H1 (cell line): ENCODE results near the gene GMEB2. TPM values are rescaled to one million over a fixed set of nuclear protein-coding genes. Genes with fewer than 3 reads are reported as not detected.

ENCODE experiments used
- CTCF ChIA-PET: fragments of 300-600 bp; sonication (Branson Sonifier 250); formaldehyde crosslinking; loops from one replicate; lab custom pipeline; 2021; ENCODE audit not compliant: partially characterized antibody; lab: Charles Lee
- POLR2A ChIA-PET: fragments of 300-600 bp; sonication (Branson Sonifier 250); formaldehyde crosslinking; loops from one replicate; lab custom pipeline; 2021; ENCODE audit warnings: inconsistent platforms; ENCODE audit not compliant: partially characterized antibody; lab: Charles Lee
- DNase-seq, 2 experiments: peaks; one replicate each; pipeline versions ENCODE4 v3.0.0 to v3.0.0-alpha.2; 2010 to 2022; ENCODE audit warnings: low spot score in 2 of 2, low read depth in 1 of 2, mixed read lengths in 1 of 2
- FAIRE-seq: peaks from 2 replicates; lab custom pipeline; 2011; peaks lifted over from hg19 to GRCh38; lab: Jason Lieb, UNC
- H2AFZ ChIP-seq: 2 replicates; pipeline ENCODE4 v1.8.1; 2012; ENCODE audit warnings: low read length, inconsistent platforms
- H2AK5ac ChIP-seq: 2 replicates; pipeline ENCODE4 v1.6.1; 2013; ENCODE audit warnings: low read depth, low read length
- H2BK120ac ChIP-seq: replicated peaks from 2 replicates; pipeline ENCODE3; 2013; ENCODE audit warnings: low read depth, low read length, inconsistent platforms
- H2BK12ac ChIP-seq: 2 replicates; pipeline ENCODE4 v1.6.1; 2013; ENCODE audit warnings: low read depth, low read length
- H2BK15ac ChIP-seq: 2 replicates; pipeline ENCODE4 v1.6.1; 2013; ENCODE audit warnings: low read length
- H2BK20ac ChIP-seq: 2 replicates; pipeline ENCODE4 v1.6.1; 2013; ENCODE audit warnings: low read length
- H2BK5ac ChIP-seq: 2 replicates; pipeline ENCODE4 v1.6.1; 2013; ENCODE audit warnings: low read depth, low read length
- H3K14ac ChIP-seq: 2 replicates; pipeline ENCODE4 v1.6.1; 2013; ENCODE audit warnings: inconsistent platforms; ENCODE audit not compliant: insufficient read length
- H3K18ac ChIP-seq: 2 replicates; pipeline ENCODE4 v1.6.1; 2013; ENCODE audit warnings: low read length; ENCODE audit errors: extremely low read depth
- H3K23ac ChIP-seq: 2 replicates; pipeline ENCODE4 v1.6.1; 2013; ENCODE audit warnings: inconsistent platforms; ENCODE audit not compliant: insufficient read length
- H3K23me2 ChIP-seq: 2 replicates; pipeline ENCODE4 v1.6.1; 2013; ENCODE audit warnings: low read depth, low read length
- H3K27ac ChIP-seq: 2 replicates; pipeline ENCODE4 v1.6.1; 2011; ENCODE audit warnings: low read depth, low read length, inconsistent platforms
- H3K27me3 ChIP-seq, 4 experiments: replicated peaks in 1 of 4; 1 replicate in 1 of 4; 2 replicates in 3 of 4; pipeline versions ENCODE4 v1.6.1 to v1.8.1; 2011 to 2013; ENCODE audit warnings: low read length in 3 of 4, mild to moderate bottlenecking in 3 of 4, inconsistent platforms in 2 of 4, mixed read lengths in 2 of 4, moderate library complexity in 1 of 4; ENCODE audit not compliant: control insufficient read depth in 3 of 4, insufficient read depth in 3 of 4; ENCODE audit errors: extremely low read depth in 1 of 4
- H3K36me3 ChIP-seq, 4 experiments: 2 replicates each; pipeline versions ENCODE4 v1.6.1 to v1.8.1; 2011 to 2013; ENCODE audit warnings: mild to moderate bottlenecking in 4 of 4, low read length in 3 of 4, moderate library complexity in 2 of 4, control low read depth in 1 of 4, inconsistent platforms in 1 of 4; ENCODE audit not compliant: insufficient read depth in 4 of 4, control insufficient read depth in 2 of 4
- H3K4ac ChIP-seq: replicated peaks from 2 replicates; pipeline ENCODE3; 2013; ENCODE audit warnings: low read length, low read depth, mixed read lengths, inconsistent platforms; ENCODE audit not compliant: insufficient read length
- H3K4me1 ChIP-seq, 4 experiments: replicated peaks in 1 of 4; 1 replicate in 1 of 4; 2 replicates in 3 of 4; pipeline versions ENCODE4 v1.6.1 to v1.8.1; 2011 to 2013; ENCODE audit warnings: low read length in 3 of 4, inconsistent platforms in 2 of 4, mixed read lengths in 1 of 4; ENCODE audit not compliant: insufficient read depth in 4 of 4, control insufficient read depth in 3 of 4
- H3K4me2 ChIP-seq, 2 experiments: 2 replicates each; pipeline versions ENCODE4 v1.6.1 to v1.8.1; 2011 to 2013; ENCODE audit warnings: low read depth in 2 of 2, low read length in 2 of 2, control low read depth in 1 of 2, inconsistent platforms in 1 of 2, mild to moderate bottlenecking in 1 of 2; ENCODE audit not compliant: insufficient read depth in 1 of 2
- H3K4me3 ChIP-seq, 4 experiments: fragments of 200-600, 300-600 bp in 1 of 4; sonication (generic), shearing (Covaris generic), sonication (Bioruptor Twin) in 1 of 4; 2 replicates each; pipeline versions ENCODE4 v1.5.1 to v1.8.1; 2011 to 2016; ENCODE audit warnings: low read length in 4 of 4, low read depth in 3 of 4, control low read depth in 2 of 4, inconsistent platforms in 2 of 4, mild to moderate bottlenecking in 2 of 4, mixed read lengths in 1 of 4, moderate library complexity in 1 of 4; ENCODE audit not compliant: insufficient read depth in 2 of 4; ENCODE audit errors: extremely low read depth in 1 of 4
- H3K56ac ChIP-seq: replicated peaks from 2 replicates; pipeline ENCODE3; 2013; ENCODE audit warnings: low read depth, mild to moderate bottlenecking, mixed read lengths, low read length, inconsistent platforms; ENCODE audit not compliant: insufficient read length
- H3K79me1 ChIP-seq: 2 replicates; pipeline ENCODE4 v1.6.1; 2013; ENCODE audit warnings: low read depth, low read length, control low read depth
- H3K79me2 ChIP-seq, 2 experiments: 2 replicates each; pipeline versions ENCODE4 v1.6.1 to v1.8.1; 2012 to 2013; ENCODE audit warnings: low read length in 2 of 2, mild to moderate bottlenecking in 2 of 2, inconsistent platforms in 1 of 2; ENCODE audit not compliant: insufficient read depth in 2 of 2, control insufficient read depth in 1 of 2
- H3K9ac ChIP-seq, 4 experiments: replicated peaks in 1 of 4; 1 replicate in 1 of 4; 2 replicates in 3 of 4; pipeline versions ENCODE4 v1.6.1 to v1.8.1; 2011 to 2013; ENCODE audit warnings: low read depth in 3 of 4, low read length in 3 of 4, control low read depth in 2 of 4, mild to moderate bottlenecking in 2 of 4, moderate library complexity in 2 of 4, inconsistent platforms in 1 of 4; ENCODE audit errors: extremely low read depth in 1 of 4
- H3K9me3 ChIP-seq, 2 experiments: 2 replicates each; pipeline versions ENCODE4 v1.6.1 to v1.8.1; 2012 to 2013; ENCODE audit warnings: mild to moderate bottlenecking in 2 of 2, moderate library complexity in 2 of 2, control low read depth in 1 of 2, inconsistent platforms in 1 of 2, low read depth in 1 of 2, low read length in 1 of 2, mixed read lengths in 1 of 2; ENCODE audit not compliant: insufficient read depth in 2 of 2
- H4K20me1 ChIP-seq, 2 experiments: replicated peaks in 1 of 2; 2 replicates each; pipeline versions ENCODE3 to v1.8.1; 2011 to 2013; ENCODE audit warnings: inconsistent platforms in 2 of 2, low read length in 2 of 2, mild to moderate bottlenecking in 1 of 2; ENCODE audit not compliant: insufficient read depth in 2 of 2, control insufficient read depth in 1 of 2
- H4K5ac ChIP-seq: 2 replicates; pipeline ENCODE4 v1.6.1; 2013; ENCODE audit warnings: low read length, low read depth, mixed read lengths, inconsistent platforms; ENCODE audit not compliant: insufficient read length
- H4K8ac ChIP-seq: 2 replicates; pipeline ENCODE4 v1.8.0; 2013; ENCODE audit warnings: mild to moderate bottlenecking, moderate library complexity, low read length, inconsistent platforms; ENCODE audit not compliant: insufficient read depth; ENCODE audit errors: extremely low read depth
- H4K91ac ChIP-seq: replicated peaks from 2 replicates; pipeline ENCODE3; 2013; ENCODE audit warnings: low read length, mixed read lengths, inconsistent platforms; ENCODE audit not compliant: insufficient read length
- ATF3 ChIP-seq: IDR thresholded peaks from 2 replicates; pipeline ENCODE4 v1.6.1; 2011; ENCODE audit warnings: low read depth, mild to moderate bottlenecking, low read length; ENCODE audit not compliant: insufficient read depth
- CBX8 ChIP-seq: fragments of 300-800, 300-1000 bp; sonication (generic); IDR thresholded peaks from 2 replicates; pipeline ENCODE4 v1.7.1; 2016; ENCODE audit warnings: low read depth, low read length, borderline replicate concordance
- CTBP2 ChIP-seq: IDR thresholded peaks from 2 replicates; pipeline ENCODE4 v1.7.0; 2011; ENCODE audit warnings: borderline replicate concordance, mild to moderate bottlenecking, moderate library complexity, mixed read lengths, low read length; ENCODE audit not compliant: insufficient read depth, insufficient read length
- EZH2 ChIP-seq: fragments of 200-600 bp; sonication (generic); IDR thresholded peaks from 2 replicates; pipeline ENCODE4 v1.7.1; 2012; ENCODE audit warnings: low read depth, mild to moderate bottlenecking, moderate library complexity, low read length, inconsistent platforms; ENCODE audit not compliant: severe bottlenecking
- HDAC2 ChIP-seq, 2 experiments: fragments of 300-600 bp in 1 of 2; sonication (generic) in 1 of 2; IDR thresholded peaks; 2 replicates each; pipeline ENCODE4 v1.6.1; 2011 to 2012; ENCODE audit warnings: low read depth in 2 of 2, low read length in 2 of 2, mild to moderate bottlenecking in 2 of 2, moderate library complexity in 2 of 2, borderline replicate concordance in 1 of 2, inconsistent platforms in 1 of 2
- HDAC6 ChIP-seq: IDR thresholded peaks from one replicate; pipeline ENCODE4 v1.7.1; 2012; ENCODE audit warnings: low read depth, mild to moderate bottlenecking, inconsistent platforms, low read length, moderate library complexity
- PHF8 ChIP-seq: fragments of 200-600 bp; sonication (generic); conservative IDR thresholded peaks from 2 replicates; pipeline ENCODE4 v1.7.1; 2012; ENCODE audit warnings: low read depth, mild to moderate bottlenecking, inconsistent platforms, low read length, moderate library complexity
- POLR2A ChIP-seq, 2 experiments: IDR thresholded peaks; 1 replicate in 1 of 2; 2 replicates in 1 of 2; pipeline ENCODE4 v1.6.1; 2011; ENCODE audit warnings: low read depth in 2 of 2, low read length in 2 of 2, mild to moderate bottlenecking in 2 of 2; ENCODE audit errors: control extremely low read depth in 1 of 2
- POU5F1 ChIP-seq: IDR thresholded peaks from 2 replicates; pipeline ENCODE4 v1.6.1; 2011; ENCODE audit warnings: low read depth, mild to moderate bottlenecking, low read length, moderate library complexity
- ZNF274 ChIP-seq: IDR thresholded peaks from 2 replicates; pipeline ENCODE4 v1.7.0; 2012; ENCODE audit warnings: low read length, borderline replicate concordance; ENCODE audit errors: extremely low read depth
- WGBS, 2 experiments: shearing (Covaris generic) in 1 of 2; methylation state at CpG; one replicate each; pipeline versions ENCODE4 v1.1.6 to v1.1.7; 2013 to 2015; ENCODE audit warnings: low lambda C conversion rate in 2 of 2, mixed read lengths in 2 of 2, inconsistent platforms in 1 of 2, low coverage in 1 of 2, missing lambda C conversion rate in 1 of 2; ENCODE audit not compliant: insufficient replicate concordance in 2 of 2, insufficient coverage in 1 of 2, insufficient read length in 1 of 2; ENCODE audit errors: extremely low coverage in 1 of 2, missing lambda C conversion rate in 1 of 2; 5-methylcytosine and 5-hydroxymethylcytosine counted together
- polyA plus RNA-seq, 7 experiments: library from polyadenylated mRNA; depleted of rRNA in 3 of 7; stranded (reverse) in 5 of 7; unstranded in 2 of 7; fragments of >200 nt in 5 of 7; fragments of 200-250 nt in 2 of 7; gene quantifications; 1 replicate in 5 of 7; 2 replicates in 1 of 7; 4 replicates in 1 of 7; pipeline versions ENCODE4 v1.2.1 to v1.2.3, GENCODE V29; 2011 to 2013; ENCODE audit warnings: missing spikeins in 2 of 7, mixed read lengths in 2 of 7
- total RNA-seq: library from RNA; stranded (reverse); fragmentation: NEBNext Ultra II Directional; extraction: Animal tissue kit (Norgen Biotek cat#: 25700); gene quantifications from 2 replicates; pipeline ENCODE4 v1.2.1, GENCODE V29; 2021

GMEB2 gene
- total and polyA plus RNA-seq, 2 of the 8 experiments (the other 6 are each of a cell fraction or from before 2014, with no cell fraction given): 12.9 to 14.2 TPM

- Histone ChIP-seq H3K18ac (no peak overlapping the region), H4K5ac (no peak overlapping the region), H4K8ac (0 out of 2 replicates have a peak overlapping the region, but pooled peaks have one; percentile 25), H3K23me2 (no peaks in the 10 kb centered on the region), H3K27ac (no peak overlapping the region), H3K56ac (no peak overlapping the region), H3K79me2 (no peaks in the 10 kb centered on the region), H3K79me1 (no peaks in the 10 kb centered on the region), H3K9ac (no peak overlapping the region; a peak in 1 of 7 replicates), H3K4ac (no peak overlapping the region), H3K14ac (no peak overlapping the region), H2BK15ac (no peak overlapping the region), H3K36me3 (no peaks in the 10 kb centered on the region; a peak in 4 of 8 replicates), H3K4me1 (peaks cover 0 to 6% (median 1%) of the 10 kb centered on the region in 4 experiments; a peak in 3 of 7 replicates), H2BK12ac (no peak overlapping the region), H3K9me3 (no peaks in the 10 kb centered on the region), H2BK120ac (no peak overlapping the region), H2AK5ac (no peak overlapping the region), H3K27me3 (no peaks in the 10 kb centered on the region), H2BK5ac (no peak overlapping the region), H3K4me2 (no peak overlapping the region), H2BK20ac (no peak overlapping the region), H4K91ac (no peak overlapping the region), H2AFZ (no peak overlapping the region), H3K23ac (no peak overlapping the region), H4K20me1 (peaks cover 0 to 1% of the 10 kb centered on the region in 2 experiments), H3K4me3 (no peak overlapping the region)
- DNase-seq (no peak), FAIRE-seq (no peak)
- ChIA-PET POLR2A (interaction anchor here (1.2 to 1.7 kb wide), 3 partner anchors 10 to 39 kb away, joined by 3 to 5 read pairs (median 5); partner anchors contain the start of genes HELZ2 and PPDPF), CTCF (interaction anchor here (0.6 to 1.2 kb wide), 4 partner anchors 14 to 21 kb away, joined by 3 to 4 read pairs (median 4); no protein-coding TSS in a partner anchor)
- 89% methylated on average over 16 of the region's 16 CpGs; no CpG with 5 or more reads in 1 of the 2 experiments for WGBS, 2 experiments
- TF ChIP-seq POU5F1 (no peak), HDAC2 (IDR thresholded peaks at IDR 0.05; ENCODE audit: borderline replicate concordance in 1 of 2, low read depth in 2 of 2, low read length in 2 of 2) (no peak), ATF3 (no peak), POLR2A (IDR thresholded peaks at IDR 0.05; ENCODE audit: control extremely low read depth in 1 of 2, low read depth in 2 of 2, low read length in 2 of 2) (no peak), EZH2 (no peak), CBX8 (no peak), PHF8 (no peak), CTBP2 (no peak), ZNF274 (no peak), HDAC6 (no peak)
These were observed 66.5 kb downstream of the GMEB2 start for GRCh38 chr20:63560333-63560805.
